Panc1 (cell line): ENCODE measurements around the gene RAB33A. TPM values are rescaled to one million over a fixed set of nuclear protein-coding genes. Genes with fewer than 3 reads are reported as not detected.

Experiments used
- ATAC-seq: fragments of 200-7000 bp; cut with Tn5 transposase; 2 replicates; pipeline ENCODE4 v1.9.1; 2020; ENCODE audit warnings: mild to moderate bottlenecking, moderate library complexity
- BruUV-seq: library from RNA; stranded (reverse); fragments of 400-500 nt; replicated peaks from 2 replicates; lab custom pipeline; 2021; lab: Mats Ljungman, UMichigan
- CTCF ChIA-PET: fragments of 300-600 bp; sonication (Branson Sonifier 250); formaldehyde crosslinking; loops from one replicate; lab custom pipeline; 2022; ENCODE audit warnings: antibody characterized with exemption; lab: Charles Lee
- POLR2A ChIA-PET: fragments of 300-600 bp; sonication (Branson Sonifier 250); formaldehyde crosslinking; loops from one replicate; lab custom pipeline; 2022; ENCODE audit warnings: antibody characterized with exemption; lab: Charles Lee
- DNase-seq: peaks from one replicate; pipeline ENCODE4 v3.0.0-alpha.2; 2010; ENCODE audit warnings: low read depth, low spot score
- H3K27ac ChIP-seq: 2 replicates; pipeline ENCODE4 v1.5.1; 2011; ENCODE audit warnings: mild to moderate bottlenecking, low read length, inconsistent platforms
- H3K27me3 ChIP-seq: fragments of 200-500 bp; sonication (Bioruptor generic); 2 replicates; pipeline ENCODE4 v1.6.0; 2014; ENCODE audit warnings: low read length, inconsistent platforms; ENCODE audit not compliant: control insufficient read depth, insufficient read depth
- H3K36me3 ChIP-seq: fragments of 200-500 bp; sonication (Bioruptor generic); 2 replicates; pipeline ENCODE4 v1.5.1; 2014; ENCODE audit warnings: inconsistent platforms, mild to moderate bottlenecking, low read length, moderate library complexity; ENCODE audit not compliant: control insufficient read depth, insufficient read depth
- H3K4me1 ChIP-seq: 2 replicates; pipeline ENCODE4 v1.5.1; 2011; ENCODE audit warnings: inconsistent platforms, mild to moderate bottlenecking, low read length, moderate library complexity; ENCODE audit not compliant: control insufficient read depth, insufficient read depth
- H3K4me3 ChIP-seq, 2 experiments: 2 replicates each; pipeline ENCODE4 v1.5.1; 2011 to 2012; ENCODE audit warnings: low read depth in 2 of 2, low read length in 2 of 2, mild to moderate bottlenecking in 2 of 2, inconsistent platforms in 1 of 2, moderate library complexity in 1 of 2
- H3K9me3 ChIP-seq: fragments of 200-500 bp; sonication (Bioruptor generic); 2 replicates; pipeline ENCODE4 v1.5.1; 2014; ENCODE audit warnings: low read depth, mild to moderate bottlenecking, inconsistent platforms, low read length, moderate library complexity; ENCODE audit not compliant: control insufficient read depth, insufficient read depth
- CTCF ChIP-seq: fragments of 450-650 bp; IDR thresholded peaks from 2 replicates; pipeline ENCODE4 v1.5.1; 2017; ENCODE audit warnings: mild to moderate bottlenecking
- POLR2AphosphoS5 ChIP-seq: IDR thresholded peaks from 2 replicates; pipeline ENCODE4 v1.6.1; 2012; ENCODE audit warnings: mild to moderate bottlenecking, low read depth, low read length, moderate library complexity
- REST ChIP-seq, 2 experiments: IDR thresholded peaks; 2 replicates each; pipeline ENCODE4 v1.6.1; 2011 to 2012; ENCODE audit warnings: low read depth in 2 of 2, control low read depth in 1 of 2, low read length in 1 of 2, mild to moderate bottlenecking in 1 of 2, moderate library complexity in 1 of 2; ENCODE audit not compliant: insufficient read depth in 1 of 2
- SIN3A ChIP-seq: IDR thresholded peaks from 2 replicates; pipeline ENCODE4 v1.6.1; 2012; ENCODE audit warnings: low read depth, mild to moderate bottlenecking, low read length, moderate library complexity, borderline replicate concordance; ENCODE audit not compliant: insufficient read depth
- TCF7L2 ChIP-seq: IDR thresholded peaks from 2 replicates; pipeline ENCODE4 v1.6.1; 2011; ENCODE audit warnings: mild to moderate bottlenecking, low read depth, low read length, inconsistent platforms
- in situ Hi-C: cut with HindIII; loops from 2 replicates; pipeline ENCODE4 v1.10.0; 2016; ENCODE audit warnings: low sequenced_read_pairs, low pct_unique_long_range_greater_than_20kb
- intact Hi-C: fragments of 100-400 bp; cut with micrococcal nuclease; formaldehyde crosslinking; loops from one replicate; pipeline ENCODE4 v1.10.0; 2022; ENCODE audit not compliant: unreplicated experiment
- total RNA-seq: library from RNA; stranded (reverse); gene quantifications from one replicate; pipeline ENCODE4 v1.2.1, GENCODE V29; 2021; ENCODE audit not compliant: unreplicated experiment

The RAB33A gene
- total RNA-seq, 1 experiment from 2014 or later = 2.2 TPM

GRCh38 chrX:130179170-130179569, 7.4 kb downstream of the RAB33A start:
- ATAC-seq (no peak), DNase-seq (no peak)
- CTCF ChIA-PET = no interaction called here
- POLR2A ChIA-PET = no interaction called here
- no TSS peak for BruUV-seq
- in situ Hi-C loops = no loop called here
- no peaks in the 10 kb centered on the region for H3K27me3 ChIP-seq
- H3K9me3 ChIP-seq = no peaks in the 10 kb centered on the region
- no peak overlapping the region for H3K4me3 ChIP-seq
- H3K4me1 ChIP-seq = peaks cover 6% of the 10 kb centered on the region
- H3K36me3 ChIP-seq = no peaks in the 10 kb centered on the region
- no peak overlapping the region for H3K27ac ChIP-seq
- intact Hi-C loops = no loop called here
- no peak for TF ChIP-seq POLR2AphosphoS5
- TF ChIP-seq REST (IDR thresholded peaks at IDR 0.05; ENCODE audit: insufficient read depth in 1 of 2, low read depth in 2 of 2, low read length in 1 of 2) = no peak
- no peak for TF ChIP-seq TCF7L2
- TF ChIP-seq CTCF = no peak
- no peak for TF ChIP-seq SIN3A

GRCh38 chrX:130179579-130180215, 7.9 kb downstream of the RAB33A start:
- Histone ChIP-seq H3K36me3 (no peaks in the 10 kb centered on the region), H3K9me3 (no peaks in the 10 kb centered on the region), H3K27me3 (no peaks in the 10 kb centered on the region), H3K4me3 (no peak overlapping the region), H3K27ac (no peak overlapping the region), H3K4me1 (peaks cover 2% of the 10 kb centered on the region; the same call in 1 of the 2 replicates)
- DNase-seq (no peak), ATAC-seq (no peak)
- ChIA-PET CTCF (interaction anchor here (0.6 kb wide), 3 partner anchors 16 to 95 kb away, joined by 3 to 8 read pairs (median 7); no protein-coding TSS in a partner anchor), POLR2A (no interaction called here)
- BruUV-seq = no TSS peak
- in situ Hi-C loops = no loop called here
- TF ChIP-seq CTCF = no peak
- TF ChIP-seq REST (IDR thresholded peaks at IDR 0.05; ENCODE audit: insufficient read depth in 1 of 2, low read depth in 2 of 2, low read length in 1 of 2) = no peak
- TF ChIP-seq SIN3A = no peak
- no peak for TF ChIP-seq POLR2AphosphoS5
- TF ChIP-seq TCF7L2 = no peak
- intact Hi-C loops = no loop called here
